Measurements from ENCODE around the gene PRDM16. TPM values are rescaled to one million over a fixed set of nuclear protein-coding genes. Genes with fewer than 3 reads are reported as not detected.

PRDM16 gene
- polyA plus RNA-seq, 1 donor from 2014 or later, result not detected

- no peak overlapping the region for H3K4me3 Mint-ChIP-seq
- no peaks in the 10 kb centered on the region for H3K36me3 Mint-ChIP-seq
- no peak overlapping the region for H3K27ac Mint-ChIP-seq
- H3K4me1 Mint-ChIP-seq, result peaks cover 0 to 4% (median 1%) of the 10 kb centered on the region in 3 donors
- no peaks in the 10 kb centered on the region for H3K27me3 Mint-ChIP-seq
- H3K9me3 Mint-ChIP-seq, result no peaks in the 10 kb centered on the region
Measured at GRCh38 chr1:3472088-3472850, 403.3 kb downstream of the PRDM16 start.

GRCh38 chr1:3472906-3473305 is 403.9 kb downstream of the PRDM16 start:
- Mint-ChIP-seq H3K27ac (no peak overlapping the region), H3K9me3 (no peaks in the 10 kb centered on the region), H3K36me3 (no peaks in the 10 kb centered on the region)

GRCh38 chr1:3473381-3473844 is 404.4 kb downstream of the PRDM16 start:
- H3K9me3 Mint-ChIP-seq, result no peaks in the 10 kb centered on the region
- no peaks in the 10 kb centered on the region for H3K36me3 Mint-ChIP-seq
- H3K4me3 Mint-ChIP-seq, result no peak overlapping the region
- peaks cover 0 to 4% (median 1%) of the 10 kb centered on the region in 3 donors for H3K4me1 Mint-ChIP-seq
- H3K27me3 Mint-ChIP-seq, result no peaks in the 10 kb centered on the region
- no peak overlapping the region for H3K27ac Mint-ChIP-seq

More at GRCh38 chr1:3472906-3473305, 403.9 kb downstream of the PRDM16 start:
- H3K4me1 Mint-ChIP-seq, result peaks cover 0 to 4% (median 1%) of the 10 kb centered on the region in 3 donors
- H3K27me3 Mint-ChIP-seq, result no peaks in the 10 kb centered on the region
- H3K4me3 Mint-ChIP-seq, result no peak overlapping the region

- peaks cover 0 to 4% (median 1%) of the 10 kb centered on the region in 3 donors for H3K4me1 Mint-ChIP-seq
- H3K27ac Mint-ChIP-seq, result no peak overlapping the region
- H3K27me3 Mint-ChIP-seq, result no peaks in the 10 kb centered on the region
- H3K36me3 Mint-ChIP-seq, result no peaks in the 10 kb centered on the region
- no peak overlapping the region for H3K4me3 Mint-ChIP-seq
- no peaks in the 10 kb centered on the region for H3K9me3 Mint-ChIP-seq
Measured at GRCh38 chr1:3474016-3474415, 405.0 kb downstream of the PRDM16 start.

- H3K4me1 Mint-ChIP-seq, result peaks cover 0 to 4% (median 1%) of the 10 kb centered on the region in 3 donors
- H3K27me3 Mint-ChIP-seq, result no peaks in the 10 kb centered on the region
- no peaks in the 10 kb centered on the region for H3K36me3 Mint-ChIP-seq
- H3K9me3 Mint-ChIP-seq, result no peaks in the 10 kb centered on the region
- no peak overlapping the region for H3K4me3 Mint-ChIP-seq
- no peak overlapping the region for H3K27ac Mint-ChIP-seq
Measured at GRCh38 chr1:3474421-3474820, 405.4 kb downstream of the PRDM16 start.

GRCh38 chr1:3475839-3476573 is 407.0 kb downstream of the PRDM16 start:
- H3K9me3 Mint-ChIP-seq, result no peaks in the 10 kb centered on the region
- H3K27ac Mint-ChIP-seq, result no peak overlapping the region
- no peaks in the 10 kb centered on the region for H3K4me1 Mint-ChIP-seq
- H3K36me3 Mint-ChIP-seq, result no peaks in the 10 kb centered on the region
- no peaks in the 10 kb centered on the region for H3K27me3 Mint-ChIP-seq
- no peak overlapping the region for H3K4me3 Mint-ChIP-seq

GRCh38 chr1:3476666-3477065 is 407.7 kb downstream of the PRDM16 start:
- no peaks in the 10 kb centered on the region for H3K27me3 Mint-ChIP-seq

GRCh38 chr1:3477241-3477995 is 408.4 kb downstream of the PRDM16 start:
- no peak overlapping the region for H3K27ac Mint-ChIP-seq
- H3K27me3 Mint-ChIP-seq, result no peaks in the 10 kb centered on the region
- H3K9me3 Mint-ChIP-seq, result no peaks in the 10 kb centered on the region
- H3K36me3 Mint-ChIP-seq, result no peaks in the 10 kb centered on the region
- H3K4me3 Mint-ChIP-seq, result no peak overlapping the region
- H3K4me1 Mint-ChIP-seq, result no peaks in the 10 kb centered on the region

More at GRCh38 chr1:3476666-3477065, 407.7 kb downstream of the PRDM16 start:
- Mint-ChIP-seq H3K4me3 (no peak overlapping the region), H3K4me1 (no peaks in the 10 kb centered on the region), H3K36me3 (no peaks in the 10 kb centered on the region), H3K9me3 (no peaks in the 10 kb centered on the region), H3K27ac (no peak overlapping the region)

- Mint-ChIP-seq H3K27ac (no peak overlapping the region), H3K9me3 (no peaks in the 10 kb centered on the region)
Measured at GRCh38 chr1:3478187-3478586, 409.2 kb downstream of the PRDM16 start.

GRCh38 chr1:3479511-3480368 is 410.7 kb downstream of the PRDM16 start:
- Mint-ChIP-seq H3K4me3 (no peak overlapping the region), H3K27ac (peak overlapping the region in 1 of 3 donors; percentile 16), H3K27me3 (peaks cover 5% of the 10 kb centered on the region), H3K9me3 (no peaks in the 10 kb centered on the region), H3K4me1 (peaks cover 0 to 2% (median 0%) of the 10 kb centered on the region in 3 donors), H3K36me3 (no peaks in the 10 kb centered on the region)

More at GRCh38 chr1:3478187-3478586, 409.2 kb downstream of the PRDM16 start:
- Mint-ChIP-seq H3K27me3 (no peaks in the 10 kb centered on the region), H3K4me1 (no peaks in the 10 kb centered on the region), H3K4me3 (no peak overlapping the region), H3K36me3 (no peaks in the 10 kb centered on the region)

- peaks cover 0 to 2% (median 0%) of the 10 kb centered on the region in 3 donors for H3K4me1 Mint-ChIP-seq
- no peak overlapping the region for H3K27ac Mint-ChIP-seq
- no peaks in the 10 kb centered on the region for H3K36me3 Mint-ChIP-seq
- no peak overlapping the region for H3K4me3 Mint-ChIP-seq
- H3K27me3 Mint-ChIP-seq, result peaks cover 7% of the 10 kb centered on the region
- H3K9me3 Mint-ChIP-seq, result no peaks in the 10 kb centered on the region
Measured at GRCh38 chr1:3480369-3480719, 411.3 kb downstream of the PRDM16 start.

- Mint-ChIP-seq H3K9me3 (no peaks in the 10 kb centered on the region), H3K27me3 (peaks cover 7% of the 10 kb centered on the region), H3K36me3 (no peaks in the 10 kb centered on the region), H3K4me1 (peaks cover 0 to 2% (median 0%) of the 10 kb centered on the region in 3 donors), H3K4me3 (no peak overlapping the region), H3K27ac (no peak overlapping the region)
Measured at GRCh38 chr1:3481046-3481445, 412.0 kb downstream of the PRDM16 start.

GRCh38 chr1:3481836-3482375 is 412.9 kb downstream of the PRDM16 start:
- H3K36me3 Mint-ChIP-seq, result no peaks in the 10 kb centered on the region
- no peaks in the 10 kb centered on the region for H3K9me3 Mint-ChIP-seq
- peaks cover 7% of the 10 kb centered on the region for H3K27me3 Mint-ChIP-seq
- H3K4me3 Mint-ChIP-seq, result no peak overlapping the region
- H3K4me1 Mint-ChIP-seq, result peaks cover 0 to 2% (median 0%) of the 10 kb centered on the region in 3 donors
- H3K27ac Mint-ChIP-seq, result no peak overlapping the region

GRCh38 chr1:3482378-3482849 is 413.4 kb downstream of the PRDM16 start:
- no peak overlapping the region for H3K27ac Mint-ChIP-seq
- no peak overlapping the region for H3K4me3 Mint-ChIP-seq
- no peaks in the 10 kb centered on the region for H3K36me3 Mint-ChIP-seq
- peaks cover 7% of the 10 kb centered on the region for H3K27me3 Mint-ChIP-seq
- H3K9me3 Mint-ChIP-seq, result peaks cover 0 to 3% (median 0%) of the 10 kb centered on the region in 3 donors
- peaks cover 0 to 2% (median 0%) of the 10 kb centered on the region in 3 donors for H3K4me1 Mint-ChIP-seq

Data from IgD-negative memory B cell (primary cell).